GM18907 (cell line): ENCODE measurements around the gene P2RY2.
"Not testable (repeated sequence)": the region's sequence is repeated elsewhere in the genome, so short reads cannot be mapped to it uniquely, and the experiment has no call there.

Experiments
- ATAC-seq: cut with Tn5 transposase; IDR thresholded peaks from one replicate; pipeline ENCODE4 v1.9.1; 2021; ENCODE audit warnings: mild to moderate bottlenecking, moderate library complexity; ENCODE audit not compliant: unreplicated experiment

P2RY2 gene

DNA sequence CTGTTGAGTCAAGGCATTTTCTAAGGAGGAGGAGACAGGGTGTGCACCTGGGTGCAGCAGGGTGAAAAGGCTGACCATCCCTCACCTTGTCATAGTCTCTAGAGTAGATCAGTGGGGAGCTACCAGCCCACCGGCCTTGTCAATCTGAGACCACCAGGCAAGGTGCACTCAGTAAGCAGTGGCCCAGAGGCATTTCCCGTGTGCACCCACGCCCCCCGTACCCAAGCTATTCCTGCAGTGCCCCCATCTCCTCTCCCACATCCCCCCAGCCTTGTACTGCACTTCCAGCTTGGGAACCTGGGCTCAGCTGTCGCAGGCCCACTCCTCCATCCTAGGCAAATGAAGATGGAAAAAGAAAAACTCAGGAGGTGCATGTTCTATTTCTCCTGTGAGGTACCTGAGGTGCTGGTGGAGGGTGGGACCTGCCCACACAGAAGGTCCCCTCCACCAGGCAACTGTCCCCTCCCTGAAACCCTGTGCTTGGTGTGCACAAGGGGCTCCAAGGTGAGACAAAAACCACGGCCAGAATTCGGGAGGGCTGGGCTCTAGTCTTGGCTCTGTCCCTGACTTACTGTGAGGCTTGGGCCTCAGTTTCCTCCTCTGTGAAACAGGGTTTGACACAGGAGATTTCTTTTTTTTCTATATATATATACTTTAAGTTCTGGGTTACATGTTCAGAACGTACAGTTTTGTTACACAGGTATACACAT, 8.4 kb downstream of the P2RY2 start:
- ATAC-seq = no peak

DNA sequence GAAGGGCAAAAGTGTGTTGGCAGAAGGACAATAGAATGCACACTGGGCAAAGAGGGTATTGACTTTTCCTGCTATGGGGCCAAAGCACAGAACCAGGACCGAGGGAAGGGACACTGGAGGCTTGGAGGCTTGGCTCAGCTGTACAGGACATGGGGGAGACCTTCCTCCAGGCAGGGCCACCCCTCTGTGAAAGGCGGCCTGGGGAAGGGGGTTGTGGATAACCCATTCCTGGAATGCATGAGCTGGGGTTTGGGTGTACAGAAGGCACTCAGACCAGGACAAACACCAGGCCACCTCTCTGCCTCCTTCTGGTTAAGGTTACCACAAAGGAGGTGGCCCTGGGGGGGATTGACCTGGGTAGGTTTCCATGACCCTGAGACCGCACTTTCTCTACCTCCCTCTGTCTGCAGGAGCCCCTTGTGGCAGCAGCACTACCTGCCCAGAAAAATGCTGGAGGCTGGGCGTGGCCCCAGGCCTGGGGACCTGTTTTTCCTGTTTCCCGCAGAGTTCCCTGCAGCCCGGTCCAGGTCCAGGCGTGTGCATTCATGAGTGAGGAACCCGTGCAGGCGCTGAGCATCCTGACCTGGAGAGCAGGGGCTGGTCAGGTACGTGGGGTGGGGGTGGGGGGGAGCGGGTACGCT, 9.6 kb downstream of the P2RY2 start:
- ATAC-seq = no peak

- ATAC-seq = no peak
These were observed 10.4 kb downstream of the P2RY2 start for GRCh38 chr11:73228268-73229134.

DNA sequence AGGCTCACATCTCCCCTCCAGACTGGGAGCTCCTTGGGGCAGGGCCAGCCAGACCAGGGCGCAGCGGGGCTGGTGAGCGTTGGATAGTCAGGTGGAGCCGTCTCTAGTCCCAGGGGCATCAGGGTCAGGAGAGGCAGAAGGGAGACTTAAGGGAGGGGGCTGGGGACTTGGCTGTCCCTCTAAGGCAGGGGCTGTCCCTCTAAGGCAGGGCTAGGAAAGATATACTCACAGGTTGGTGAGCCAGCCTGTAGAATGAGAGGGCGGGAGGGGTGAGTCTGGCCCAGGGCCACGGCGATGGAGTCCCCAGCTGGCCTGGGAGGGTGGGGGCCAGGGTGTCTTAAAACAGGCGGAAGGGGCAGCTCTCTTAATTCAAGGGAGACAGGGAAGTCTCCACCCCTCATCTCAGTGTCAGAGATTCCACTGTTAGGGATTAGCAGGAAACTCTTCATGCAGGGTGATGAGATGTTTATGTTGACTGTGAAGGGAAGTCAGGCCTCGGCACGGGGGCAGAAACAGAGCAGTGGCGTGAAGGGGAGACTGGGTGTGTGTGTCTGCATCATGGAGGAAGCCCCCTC, 11.3 kb downstream of the P2RY2 start:
- no peak for ATAC-seq

DNA sequence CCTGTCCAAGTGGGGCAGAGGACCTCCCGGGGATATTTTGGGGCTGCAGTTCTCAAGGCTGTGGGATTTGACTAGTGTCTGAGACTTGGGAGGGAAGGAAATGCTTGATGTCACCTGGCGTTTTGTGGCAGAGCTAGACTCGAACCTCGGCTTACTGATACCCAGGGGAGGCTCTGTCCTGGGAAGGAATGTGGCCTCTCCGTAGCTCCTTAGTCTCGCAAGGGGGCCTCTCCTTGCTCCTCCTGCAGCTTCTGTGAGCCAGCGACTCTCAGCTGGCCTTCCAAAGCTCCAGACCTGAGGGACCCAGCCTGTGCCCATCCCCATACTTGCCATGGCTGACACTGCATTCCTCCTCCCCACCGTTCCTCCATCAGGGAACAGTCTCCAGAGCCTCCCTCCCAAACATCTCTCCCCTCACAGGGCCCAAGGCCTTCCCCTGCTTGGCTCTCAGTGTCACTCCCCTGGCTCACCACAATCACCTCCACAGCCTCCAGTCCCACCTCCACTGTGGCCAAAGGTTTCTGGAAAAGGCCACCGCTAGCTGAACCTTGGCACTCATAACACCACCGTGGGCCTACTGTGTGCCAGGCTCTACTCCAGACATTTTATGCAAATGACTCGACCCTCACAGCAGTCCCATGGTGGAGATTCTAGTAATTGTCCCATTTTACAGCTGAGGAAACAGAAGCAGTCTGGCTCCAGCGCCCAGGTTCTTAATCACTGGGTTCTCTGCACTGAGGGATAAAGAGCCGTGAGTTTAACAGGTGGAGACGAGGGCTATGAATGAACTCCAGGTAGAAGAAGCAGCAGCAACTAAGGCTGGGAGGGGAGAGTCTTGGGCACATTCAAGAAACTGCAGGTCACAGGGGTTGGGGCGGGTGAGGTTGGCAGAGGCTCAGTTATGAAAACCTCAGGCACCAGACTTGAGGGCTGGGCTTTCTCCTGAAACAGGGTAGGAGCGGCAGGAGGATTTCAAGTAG, 12.1 kb downstream of the P2RY2 start:
- ATAC-seq = no peak

DNA sequence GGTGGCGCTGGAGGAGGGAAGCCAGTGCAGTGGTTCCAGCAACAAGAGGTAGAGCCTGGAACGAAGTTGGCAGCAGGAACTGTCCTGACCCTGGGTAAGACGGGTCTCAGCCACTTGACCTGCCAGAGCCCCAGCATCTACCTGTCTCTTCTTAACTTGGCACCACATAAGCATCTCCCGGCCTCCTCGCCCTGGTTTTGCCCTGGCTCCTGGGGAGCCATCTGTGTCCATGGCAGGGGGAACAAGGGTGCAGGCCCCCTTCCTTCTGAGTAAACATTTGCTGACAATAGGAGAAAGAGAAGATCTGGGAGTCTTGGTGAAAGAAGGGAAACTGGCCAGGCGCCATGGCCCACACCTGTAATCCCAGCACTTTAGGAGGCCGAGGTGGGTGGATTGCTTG, 12.8 kb downstream of the P2RY2 start:
- no peak for ATAC-seq

DNA sequence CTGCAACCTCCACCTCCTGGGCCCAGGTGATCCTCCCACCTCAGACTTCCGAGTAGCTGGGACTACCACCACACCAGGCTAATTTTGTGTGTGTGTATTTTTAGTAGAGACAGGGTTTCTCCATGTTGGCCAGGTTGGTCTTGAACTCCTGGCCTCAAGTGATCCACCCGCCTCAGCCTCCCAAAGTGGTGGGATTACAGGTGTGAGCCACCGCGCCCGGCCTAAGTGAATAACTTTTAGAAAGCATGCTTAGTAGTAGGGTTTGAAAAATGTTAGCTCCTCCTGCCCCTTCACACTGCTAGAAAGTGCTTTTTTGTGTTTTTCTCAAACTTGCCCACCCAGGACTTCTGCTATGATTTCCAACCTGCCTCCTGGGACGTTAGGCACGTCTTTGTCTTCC, 14.4 kb downstream of the P2RY2 start:
- not testable (repeated sequence) for ATAC-seq

- no peak for ATAC-seq
These were observed 15.1 kb downstream of the P2RY2 start for GRCh38 chr11:73233211-73233610.

DNA sequence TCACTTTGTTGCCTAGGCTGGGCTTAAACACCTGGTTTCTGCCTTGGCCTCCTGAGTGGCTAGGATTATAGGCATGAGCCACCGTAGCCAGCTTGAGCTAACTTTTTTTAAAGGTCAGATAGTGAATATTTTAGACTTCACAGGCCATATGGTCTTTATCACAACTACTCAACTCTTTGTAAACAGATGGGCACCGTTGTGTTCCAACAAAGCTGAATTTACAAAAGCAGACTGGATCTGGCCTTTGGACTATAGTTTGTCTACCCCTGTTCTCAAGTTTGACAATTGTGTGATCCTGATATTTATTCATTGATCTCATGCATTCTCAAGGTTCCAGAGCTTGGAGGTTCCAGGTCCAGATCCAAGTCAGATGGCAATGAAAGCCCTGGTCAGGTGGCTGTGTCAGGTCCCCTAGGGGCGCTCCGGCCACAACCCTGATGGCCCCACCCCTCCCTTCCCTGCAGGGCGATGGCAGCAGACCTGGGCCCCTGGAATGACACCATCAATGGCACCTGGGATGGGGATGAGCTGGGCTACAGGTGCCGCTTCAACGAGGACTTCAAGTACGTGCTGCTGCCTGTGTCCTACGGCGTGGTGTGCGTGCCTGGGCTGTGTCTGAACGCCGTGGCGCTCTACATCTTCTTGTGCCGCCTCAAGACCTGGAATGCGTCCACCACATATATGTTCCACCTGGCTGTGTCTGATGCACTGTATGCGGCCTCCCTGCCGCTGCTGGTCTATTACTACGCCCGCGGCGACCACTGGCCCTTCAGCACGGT, 15.8 kb downstream of the P2RY2 start:
- ATAC-seq = no peak

DNA sequence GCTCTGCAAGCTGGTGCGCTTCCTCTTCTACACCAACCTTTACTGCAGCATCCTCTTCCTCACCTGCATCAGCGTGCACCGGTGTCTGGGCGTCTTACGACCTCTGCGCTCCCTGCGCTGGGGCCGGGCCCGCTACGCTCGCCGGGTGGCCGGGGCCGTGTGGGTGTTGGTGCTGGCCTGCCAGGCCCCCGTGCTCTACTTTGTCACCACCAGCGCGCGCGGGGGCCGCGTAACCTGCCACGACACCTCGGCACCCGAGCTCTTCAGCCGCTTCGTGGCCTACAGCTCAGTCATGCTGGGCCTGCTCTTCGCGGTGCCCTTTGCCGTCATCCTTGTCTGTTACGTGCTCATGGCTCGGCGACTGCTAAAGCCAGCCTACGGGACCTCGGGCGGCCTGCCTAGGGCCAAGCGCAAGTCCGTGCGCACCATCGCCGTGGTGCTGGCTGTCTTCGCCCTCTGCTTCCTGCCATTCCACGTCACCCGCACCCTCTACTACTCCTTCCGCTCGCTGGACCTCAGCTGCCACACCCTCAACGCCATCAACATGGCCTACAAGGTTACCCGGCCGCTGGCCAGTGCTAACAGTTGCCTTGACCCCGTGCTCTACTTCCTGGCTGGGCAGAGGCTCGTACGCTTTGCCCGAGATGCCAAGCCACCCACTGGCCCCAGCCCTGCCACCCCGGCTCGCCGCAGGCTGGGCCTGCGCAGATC, 16.5 kb downstream of the P2RY2 start:
- ATAC-seq = no peak

- no peak for ATAC-seq
These were observed 17.2 kb downstream of the P2RY2 start for GRCh38 chr11:73235236-73235786.

GRCh38 chr11:73236205-73236765, 18.2 kb downstream of the P2RY2 start:
- no peak for ATAC-seq

GRCh38 chr11:73236854-73237253, 18.8 kb downstream of the P2RY2 start:
- ATAC-seq = no peak

GRCh38 chr11:73237471-73238290, 19.6 kb downstream of the P2RY2 start:
- ATAC-seq = no peak

DNA sequence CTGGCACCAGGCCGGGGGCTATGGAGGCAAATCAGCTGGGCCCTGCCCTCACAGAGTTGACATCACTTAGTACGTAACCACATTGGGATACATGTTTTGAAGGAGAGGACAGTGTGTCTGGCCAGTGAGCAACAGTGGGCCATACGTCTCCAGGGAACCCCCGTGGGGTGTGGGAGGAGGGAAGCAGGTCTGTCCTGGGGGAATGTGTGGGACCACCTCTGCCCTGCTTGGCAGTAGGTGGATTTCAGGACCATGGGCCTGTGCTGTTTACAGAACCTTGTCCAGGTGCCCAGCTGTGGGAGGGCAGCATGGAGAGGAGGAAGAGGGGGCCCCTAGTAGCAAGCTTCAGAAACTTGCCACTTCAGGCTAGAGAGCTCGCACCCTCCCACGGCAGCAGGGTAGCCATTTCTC, 21.0 kb downstream of the P2RY2 start:
- ATAC-seq = no peak

- ATAC-seq = no peak
These were observed 21.6 kb downstream of the P2RY2 start for GRCh38 chr11:73239571-73240189.

- ATAC-seq = no peak
These were observed 22.2 kb downstream of the P2RY2 start for GRCh38 chr11:73240190-73240781.
